IPS-15b (cell line): ENCODE data around the gene CAMKK2.

Experiments
- H3K27me3 ChIP-seq: one replicate; pipeline ENCODE4 v1.6.1; 2013; ENCODE audit warnings: low read length; ENCODE audit not compliant: control insufficient read depth, insufficient read depth
- H3K36me3 ChIP-seq: one replicate; pipeline ENCODE4 v1.6.1; 2013; ENCODE audit warnings: low read length; ENCODE audit not compliant: control insufficient read depth, insufficient read depth
- H3K4me1 ChIP-seq: one replicate; pipeline ENCODE4 v1.6.1; 2013; ENCODE audit warnings: mild to moderate bottlenecking, low read length; ENCODE audit not compliant: control insufficient read depth, insufficient read depth
- H3K4me3 ChIP-seq: one replicate; pipeline ENCODE4 v1.5.1; 2013; ENCODE audit warnings: low read depth, low read length
- H3K9ac ChIP-seq: one replicate; pipeline ENCODE4 v1.6.1; 2013; ENCODE audit warnings: low read depth, mild to moderate bottlenecking, low read length
- H3K9me3 ChIP-seq: one replicate; pipeline ENCODE4 v1.6.1; 2013; ENCODE audit warnings: mild to moderate bottlenecking, low read length; ENCODE audit not compliant: control insufficient read depth, insufficient read depth

Gene CAMKK2

DNA sequence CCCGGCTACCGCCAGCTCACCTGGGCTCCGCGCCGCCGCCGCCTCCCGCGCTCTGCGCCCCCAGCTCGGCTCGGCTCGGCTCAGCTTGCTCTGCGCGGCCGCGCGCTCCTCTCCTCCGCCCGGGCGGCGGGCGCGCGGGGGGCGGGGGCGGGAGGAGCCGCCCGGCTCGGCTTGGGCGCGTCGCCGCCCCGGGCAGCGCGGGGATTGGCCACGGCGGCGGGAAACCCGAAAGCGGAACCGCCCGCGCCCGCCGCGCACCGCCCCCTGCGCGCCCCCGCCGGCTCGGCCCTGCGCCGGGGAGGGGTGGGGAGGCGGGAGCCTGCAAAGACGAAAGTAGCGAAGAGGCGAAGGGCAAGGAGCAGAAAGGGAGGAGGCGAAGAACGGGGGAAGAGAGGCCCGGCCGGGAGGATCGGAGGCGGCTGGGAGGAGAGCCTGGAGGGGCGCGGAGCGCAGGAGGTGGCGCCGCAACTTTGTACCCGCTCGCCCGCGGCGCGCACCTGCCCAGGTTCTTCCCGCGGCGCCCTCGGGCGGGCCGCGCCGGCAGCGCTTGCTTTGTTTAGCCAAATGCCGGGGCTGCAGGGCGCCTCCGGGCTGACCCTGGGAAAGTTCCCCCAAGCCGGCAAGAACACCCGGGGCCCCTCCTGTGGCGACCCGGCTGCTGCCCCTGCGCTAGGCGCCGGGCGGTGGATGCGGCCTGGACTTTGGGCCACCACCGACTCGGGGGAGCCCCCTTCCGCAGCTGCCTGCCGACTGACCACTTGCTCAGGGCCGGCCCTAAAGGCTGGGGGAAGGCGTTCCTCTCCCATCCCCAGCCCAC, at the start of gene CAMKK2:
CAMKK2 (minus strand) TSS at position 92 of the 817 bp plus-strand sequence. CDS start 22,183 bp downstream, outside the sequence.
- Histone ChIP-seq H3K36me3 (no peaks in the 10 kb centered on the region), H3K27me3 (no peaks in the 10 kb centered on the region), H3K9ac (peak within 1 kb of the TSS; percentile 70), H3K4me3 (peak within 1 kb of the TSS; percentile 91), H3K9me3 (no peaks in the 10 kb centered on the region), H3K4me1 (peaks cover 2% of the 10 kb centered on the region)

DNA sequence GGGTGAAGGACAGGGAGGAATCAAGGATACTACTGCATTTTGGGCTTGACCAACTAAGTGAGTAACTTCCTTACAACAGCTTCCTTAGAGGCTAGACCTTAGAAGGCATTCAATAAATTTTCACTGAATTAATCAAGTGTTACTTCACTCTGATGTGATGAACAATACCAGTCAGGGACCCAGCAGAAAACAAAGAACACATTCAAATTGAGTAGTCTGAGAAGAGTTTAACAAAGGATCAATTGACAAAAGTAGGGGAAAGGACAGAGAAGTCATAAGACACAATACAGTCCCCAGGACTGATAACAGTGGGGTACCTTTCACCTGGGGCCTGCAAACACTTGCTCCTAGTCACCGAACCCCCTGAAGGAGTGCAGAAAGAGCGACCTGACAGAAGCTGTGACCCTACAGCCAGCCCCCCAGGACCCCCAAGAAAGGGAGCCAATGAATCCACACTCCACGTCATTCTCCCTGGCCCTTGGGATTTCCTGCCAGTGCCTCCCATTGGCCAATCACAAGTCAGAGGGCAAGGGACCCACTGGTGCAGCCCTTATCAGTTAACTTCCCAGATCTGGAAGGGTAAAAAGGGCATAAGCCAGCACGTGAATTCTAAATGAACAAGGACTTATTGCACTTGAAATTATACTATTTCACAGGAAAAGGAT, 48.8 kb upstream of the CAMKK2 start:
- Histone ChIP-seq H3K9me3 (no peaks in the 10 kb centered on the region), H3K36me3 (peaks cover 16% of the 10 kb centered on the region), H3K27me3 (no peaks in the 10 kb centered on the region), H3K4me3 (no peak overlapping the region), H3K4me1 (no peaks in the 10 kb centered on the region), H3K9ac (no peak overlapping the region)

DNA sequence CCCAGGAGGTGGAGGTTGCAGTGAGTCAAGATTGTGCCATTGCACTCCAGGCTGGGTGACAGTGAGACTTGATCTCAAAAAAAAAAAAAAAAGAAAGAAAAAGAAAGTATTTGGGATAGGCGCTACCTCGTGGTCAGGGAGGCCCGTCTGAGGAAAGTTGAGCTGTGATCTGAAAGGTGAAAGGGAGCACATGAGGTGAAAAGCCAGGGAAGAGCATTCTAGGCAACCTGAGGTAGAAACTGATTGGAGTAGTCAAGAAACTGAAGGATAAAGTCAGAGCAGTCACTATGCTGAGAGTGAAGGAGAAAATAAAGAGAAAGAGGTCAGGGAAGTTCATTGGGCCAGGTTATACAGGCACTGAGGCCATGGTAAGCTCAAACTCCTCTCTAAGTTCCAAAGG, 48.0 kb upstream of the CAMKK2 start:
- no peak overlapping the region for H3K4me3 ChIP-seq
- no peaks in the 10 kb centered on the region for H3K9me3 ChIP-seq
- no peaks in the 10 kb centered on the region for H3K4me1 ChIP-seq
- no peaks in the 10 kb centered on the region for H3K27me3 ChIP-seq
- H3K36me3 ChIP-seq = peaks cover 16% of the 10 kb centered on the region
- no peak overlapping the region for H3K9ac ChIP-seq

- Histone ChIP-seq H3K4me1 (no peaks in the 10 kb centered on the region), H3K4me3 (no peak overlapping the region), H3K9ac (no peak overlapping the region), H3K9me3 (no peaks in the 10 kb centered on the region), H3K36me3 (peaks cover 12% of the 10 kb centered on the region), H3K27me3 (no peaks in the 10 kb centered on the region)
Observed at GRCh38 chr12:121337416-121337815, 40.9 kb upstream of the CAMKK2 start.

GRCh38 chr12:121334513-121335343, 38.2 kb upstream of the CAMKK2 start:
- Histone ChIP-seq H3K9me3 (no peaks in the 10 kb centered on the region), H3K9ac (no peak overlapping the region), H3K36me3 (peaks cover 23% of the 10 kb centered on the region), H3K27me3 (no peaks in the 10 kb centered on the region), H3K4me3 (no peak overlapping the region), H3K4me1 (no peaks in the 10 kb centered on the region)

GRCh38 chr12:121333747-121334146, 37.2 kb upstream of the CAMKK2 start:
- H3K9me3 ChIP-seq = no peaks in the 10 kb centered on the region
- H3K36me3 ChIP-seq = peaks cover 23% of the 10 kb centered on the region
- H3K27me3 ChIP-seq = no peaks in the 10 kb centered on the region
- no peaks in the 10 kb centered on the region for H3K4me1 ChIP-seq
- no peak overlapping the region for H3K9ac ChIP-seq
- no peak overlapping the region for H3K4me3 ChIP-seq

- Histone ChIP-seq H3K36me3 (peaks cover 36% of the 10 kb centered on the region), H3K9me3 (no peaks in the 10 kb centered on the region), H3K9ac (no peak overlapping the region), H3K4me1 (no peaks in the 10 kb centered on the region), H3K4me3 (no peak overlapping the region), H3K27me3 (no peaks in the 10 kb centered on the region)
Observed at GRCh38 chr12:121331248-121331647, 34.7 kb upstream of the CAMKK2 start.

DNA sequence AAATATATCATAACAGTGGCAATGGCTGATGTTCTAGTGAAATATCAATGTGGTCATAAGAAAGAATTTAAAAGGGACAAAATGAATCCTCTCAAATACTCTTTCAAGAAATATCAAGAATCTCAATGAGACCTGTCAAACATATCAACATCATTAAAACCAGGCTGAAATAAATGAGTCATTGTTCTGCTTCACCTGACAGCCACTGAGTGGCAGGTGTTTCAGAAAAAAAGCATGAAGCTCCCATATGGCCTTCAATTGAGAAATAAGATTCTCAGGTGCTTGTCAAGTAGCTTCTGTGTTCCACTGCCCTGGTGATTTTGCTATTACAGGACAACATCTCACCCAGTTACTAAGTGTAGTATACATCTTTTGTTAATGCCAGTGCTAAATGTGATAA, 34.2 kb upstream of the CAMKK2 start:
- H3K36me3 ChIP-seq = peaks cover 36% of the 10 kb centered on the region
- H3K27me3 ChIP-seq = no peaks in the 10 kb centered on the region
- H3K9ac ChIP-seq = no peak overlapping the region
- no peaks in the 10 kb centered on the region for H3K4me1 ChIP-seq
- no peaks in the 10 kb centered on the region for H3K9me3 ChIP-seq
- H3K4me3 ChIP-seq = no peak overlapping the region

DNA sequence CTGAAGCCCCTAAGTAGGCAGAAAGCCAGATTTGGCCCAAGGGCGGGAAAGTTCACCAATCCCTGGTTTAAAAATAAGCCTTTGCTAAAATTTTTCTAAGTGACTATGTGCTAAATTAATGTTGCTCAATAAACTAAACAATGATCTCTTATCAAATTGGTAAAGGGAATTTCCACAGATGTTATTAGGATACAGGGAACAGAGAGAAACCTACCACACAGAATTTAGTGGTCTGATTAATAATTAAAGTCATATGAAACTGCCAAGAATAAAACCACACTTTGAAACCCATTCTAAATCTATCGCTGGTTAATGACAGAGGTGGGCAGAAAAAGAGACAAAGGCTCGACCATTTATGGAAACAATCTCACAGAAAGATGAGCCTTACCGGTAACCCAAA, 33.7 kb upstream of the CAMKK2 start:
- no peaks in the 10 kb centered on the region for H3K9me3 ChIP-seq
- H3K27me3 ChIP-seq = no peaks in the 10 kb centered on the region
- H3K4me1 ChIP-seq = no peaks in the 10 kb centered on the region
- H3K4me3 ChIP-seq = no peak overlapping the region
- H3K36me3 ChIP-seq = peaks cover 36% of the 10 kb centered on the region
- H3K9ac ChIP-seq = no peak overlapping the region

- Histone ChIP-seq H3K4me1 (no peaks in the 10 kb centered on the region), H3K36me3 (peaks cover 32% of the 10 kb centered on the region), H3K9ac (no peak overlapping the region), H3K27me3 (no peaks in the 10 kb centered on the region), H3K9me3 (no peaks in the 10 kb centered on the region), H3K4me3 (no peak overlapping the region)
Observed at GRCh38 chr12:121328620-121329019, 32.1 kb upstream of the CAMKK2 start.

GRCh38 chr12:121326996-121327674, 30.6 kb upstream of the CAMKK2 start:
- Histone ChIP-seq H3K9me3 (no peaks in the 10 kb centered on the region), H3K36me3 (peaks cover 30% of the 10 kb centered on the region), H3K27me3 (no peaks in the 10 kb centered on the region), H3K4me3 (no peak overlapping the region), H3K4me1 (no peaks in the 10 kb centered on the region), H3K9ac (no peak overlapping the region)
